Measurements from ENCODE around the gene PDE7B.

The PDE7B gene

DNA sequence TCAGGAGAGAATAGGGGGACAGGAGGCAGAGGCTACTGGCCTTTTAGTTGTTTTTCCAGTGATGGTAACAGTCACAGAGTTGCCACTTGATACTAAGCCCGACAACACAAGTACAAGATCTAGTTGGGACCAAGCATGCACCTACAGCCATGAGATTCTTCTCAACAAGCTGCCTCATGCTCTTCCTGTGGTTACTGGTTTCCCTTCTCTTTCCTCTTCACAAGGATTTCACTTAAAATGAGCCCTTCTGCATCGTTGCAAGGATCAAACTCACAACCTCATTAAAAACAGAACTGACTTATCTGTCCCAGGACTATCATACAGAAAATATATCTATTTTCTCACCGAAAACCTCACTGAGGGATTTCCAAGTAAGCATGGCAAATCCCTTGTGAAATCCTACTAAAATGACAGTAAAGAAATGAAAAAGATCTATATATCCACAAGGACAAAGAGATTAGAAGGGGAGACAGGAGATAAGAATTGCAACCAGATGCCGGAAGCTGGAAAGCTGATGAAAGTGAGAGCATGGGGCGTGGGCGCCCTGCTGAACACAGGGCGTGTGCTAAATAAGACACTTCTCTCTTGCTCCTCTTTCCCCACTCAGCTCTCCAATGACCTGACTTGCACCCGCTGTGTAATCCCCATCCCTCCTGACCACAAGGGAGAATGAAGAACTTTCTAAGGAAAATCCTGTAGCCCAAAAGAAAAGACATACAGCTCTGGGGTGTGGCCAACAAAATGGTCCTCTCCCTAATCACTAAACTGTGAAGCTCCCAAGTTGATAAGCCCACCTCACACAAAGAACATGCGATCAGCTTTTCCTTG, 385.2 kb downstream of the PDE7B start:
- H3F3A ChIP-seq (ENCODE audit: insufficient read depth, low read length), result no peaks in the 10 kb centered on the region
- no peaks in the 10 kb centered on the region for H3K9me2 ChIP-seq (ENCODE audit: low read depth, low read length)
- no peaks in the 10 kb centered on the region for H3K27me3 ChIP-seq (ENCODE audit: insufficient read depth, low read length)
- no peak overlapping the region for H3K4me3 ChIP-seq (ENCODE audit: low read depth, low read length, poor library complexity, severe bottlenecking)
- H3K4me1 ChIP-seq (ENCODE audit: insufficient read depth, low read length, severe bottlenecking), result no peaks in the 10 kb centered on the region
- no peaks in the 10 kb centered on the region for H3K9me3 ChIP-seq (ENCODE audit: low read length)
- TF ChIP-seq, protein P1, sequence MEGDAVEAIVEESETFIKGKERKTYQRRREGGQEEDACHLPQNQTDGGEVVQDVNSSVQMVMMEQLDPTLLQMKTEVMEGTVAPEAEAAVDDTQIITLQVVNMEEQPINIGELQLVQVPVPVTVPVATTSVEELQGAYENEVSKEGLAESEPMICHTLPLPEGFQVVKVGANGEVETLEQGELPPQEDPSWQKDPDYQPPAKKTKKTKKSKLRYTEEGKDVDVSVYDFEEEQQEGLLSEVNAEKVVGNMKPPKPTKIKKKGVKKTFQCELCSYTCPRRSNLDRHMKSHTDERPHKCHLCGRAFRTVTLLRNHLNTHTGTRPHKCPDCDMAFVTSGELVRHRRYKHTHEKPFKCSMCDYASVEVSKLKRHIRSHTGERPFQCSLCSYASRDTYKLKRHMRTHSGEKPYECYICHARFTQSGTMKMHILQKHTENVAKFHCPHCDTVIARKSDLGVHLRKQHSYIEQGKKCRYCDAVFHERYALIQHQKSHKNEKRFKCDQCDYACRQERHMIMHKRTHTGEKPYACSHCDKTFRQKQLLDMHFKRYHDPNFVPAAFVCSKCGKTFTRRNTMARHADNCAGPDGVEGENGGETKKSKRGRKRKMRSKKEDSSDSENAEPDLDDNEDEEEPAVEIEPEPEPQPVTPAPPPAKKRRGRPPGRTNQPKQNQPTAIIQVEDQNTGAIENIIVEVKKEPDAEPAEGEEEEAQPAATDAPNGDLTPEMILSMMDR (IDR thresholded peaks at IDR 0.05; ENCODE audit: low read length), result no peak
- TF ChIP-seq EZH2 (IDR thresholded peaks at IDR 0.05; ENCODE audit: borderline replicate concordance, low read length), result no peak
- H4K20me1 ChIP-seq (ENCODE audit: insufficient read depth, low read length), result no peaks in the 10 kb centered on the region
- H3K9ac ChIP-seq (ENCODE audit: low read length), result no peak overlapping the region
- H3K79me2 ChIP-seq (ENCODE audit: insufficient read depth, low read length), result no peaks in the 10 kb centered on the region
- H2AFZ ChIP-seq (ENCODE audit: low read length), result no peak overlapping the region
- H3K27ac ChIP-seq (ENCODE audit: low read depth, low read length, poor library complexity, severe bottlenecking), result no peak overlapping the region
- no peak overlapping the region for H3K4me2 ChIP-seq (ENCODE audit: low read length)
- peaks cover 67% of the 10 kb centered on the region for H3K36me3 ChIP-seq (ENCODE audit: insufficient read depth, low read length)

DNA sequence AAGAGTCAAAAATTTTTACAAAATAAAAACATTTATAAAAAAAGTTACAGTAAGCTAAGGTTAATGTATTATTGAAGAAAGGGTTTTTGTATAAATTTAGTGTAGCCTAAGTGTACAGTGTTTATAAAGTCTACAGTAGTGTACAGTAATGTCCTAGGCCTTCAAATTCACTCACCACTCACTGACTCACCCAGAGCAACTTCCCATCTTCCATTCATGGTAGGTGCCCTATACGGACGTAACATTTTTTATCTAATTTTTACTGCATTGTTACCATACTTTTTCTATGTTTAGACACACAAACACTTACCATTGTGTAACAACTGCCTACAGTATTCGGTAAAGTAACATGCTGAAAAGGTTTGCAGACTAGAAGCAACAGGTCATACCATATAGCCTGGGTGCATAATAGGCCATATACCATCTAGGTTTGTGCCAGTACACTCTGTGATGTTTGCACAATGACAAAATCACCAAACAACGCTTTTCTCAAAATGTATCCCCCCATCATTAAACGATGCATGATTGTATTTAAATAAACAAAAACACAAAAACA, 392.6 kb downstream of the PDE7B start:
- Histone ChIP-seq H3K36me3 (ENCODE audit: insufficient read depth, low read length) (peaks cover 92% of the 10 kb centered on the region), H3K4me3 (ENCODE audit: low read depth, low read length, poor library complexity, severe bottlenecking) (no peak overlapping the region), H4K20me1 (ENCODE audit: insufficient read depth, low read length) (no peaks in the 10 kb centered on the region), H3K9me3 (ENCODE audit: low read length) (peaks cover 9% of the 10 kb centered on the region), H3K9me2 (ENCODE audit: low read depth, low read length) (no peaks in the 10 kb centered on the region), H3K4me1 (ENCODE audit: insufficient read depth, low read length, severe bottlenecking) (peaks cover 6% of the 10 kb centered on the region), H2AFZ (ENCODE audit: low read length) (no peak overlapping the region), H3K79me2 (ENCODE audit: insufficient read depth, low read length) (no peaks in the 10 kb centered on the region; the same call in 1 of the 2 replicates), H3K27me3 (ENCODE audit: insufficient read depth, low read length) (no peaks in the 10 kb centered on the region), H3F3A (ENCODE audit: insufficient read depth, low read length) (no peaks in the 10 kb centered on the region), H3K4me2 (ENCODE audit: low read length) (no peak overlapping the region), H3K27ac (ENCODE audit: low read depth, low read length, poor library complexity, severe bottlenecking) (no peak overlapping the region), H3K9ac (ENCODE audit: low read length) (no peak overlapping the region)
- TF ChIP-seq EZH2 (IDR thresholded peaks at IDR 0.05; ENCODE audit: borderline replicate concordance, low read length), result no peak
- TF ChIP-seq, protein P1 (IDR thresholded peaks at IDR 0.05; ENCODE audit: low read length), result no peak

Data from OCI-LY1 (cell line).